Calu3 (cell line): ENCODE data around the gene EFTUD2. TPM values are rescaled to one million over a fixed set of nuclear protein-coding genes. Genes with fewer than 3 reads are reported as not detected.

Source experiments
- BruUV-seq: library from RNA; stranded (reverse); fragments of 400-500 nt; replicated peaks from 2 replicates; lab custom pipeline; 2021; lab: Mats Ljungman, UMichigan
- CTCF ChIA-PET: fragments of 300-600 bp; sonication (Branson Sonifier 250); formaldehyde crosslinking; loops from one replicate; lab custom pipeline; 2022; ENCODE audit warnings: antibody characterized with exemption; lab: Charles Lee
- DNase-seq: peaks from one replicate; pipeline ENCODE4 v3.0.0; 2022
- H3K27ac Mint-ChIP-seq: one replicate; pipeline ENCODE4 v1.8.0; 2022; ENCODE audit warnings: mixed read lengths; ENCODE audit not compliant: unreplicated experiment
- H3K27me3 Mint-ChIP-seq: one replicate; pipeline ENCODE4 v1.8.0; 2022; ENCODE audit warnings: mixed read lengths; ENCODE audit not compliant: unreplicated experiment
- H3K36me3 Mint-ChIP-seq: one replicate; pipeline ENCODE4 v1.8.0; 2022; ENCODE audit warnings: mild to moderate bottlenecking, moderate library complexity, mixed read lengths; ENCODE audit not compliant: insufficient read depth, unreplicated experiment
- H3K4me1 Mint-ChIP-seq: one replicate; pipeline ENCODE4 v1.8.0; 2022; ENCODE audit warnings: mild to moderate bottlenecking, low read depth, mixed read lengths; ENCODE audit not compliant: unreplicated experiment
- H3K4me3 Mint-ChIP-seq: one replicate; pipeline ENCODE4 v1.8.0; 2022; ENCODE audit warnings: mild to moderate bottlenecking, low read depth, moderate library complexity, mixed read lengths; ENCODE audit not compliant: unreplicated experiment
- H3K9me3 Mint-ChIP-seq: one replicate; pipeline ENCODE4 v1.8.0; 2022; ENCODE audit warnings: low read depth, mixed read lengths; ENCODE audit not compliant: unreplicated experiment
- CTCF ChIP-seq: fragments of 200-600 bp; IDR thresholded peaks from one replicate; pipeline ENCODE4 v1.8.0; 2022; ENCODE audit warnings: antibody characterized with exemption; ENCODE audit not compliant: unreplicated experiment
- intact Hi-C: fragments of 100-400 bp; cut with micrococcal nuclease; formaldehyde crosslinking; loops from one replicate; pipeline ENCODE4 v1.10.0; 2022; ENCODE audit not compliant: unreplicated experiment
- total RNA-seq: library from RNA; stranded (reverse); gene quantifications from 2 replicates; pipeline ENCODE4 v1.2.3, GENCODE V29; 2022

Gene EFTUD2
- total RNA-seq, 1 experiment from 2014 or later = 197 TPM

GRCh38 chr17:44924107-44924544 is 24.9 kb upstream of the EFTUD2 start:
- H3K36me3 Mint-ChIP-seq = peaks cover 34% of the 10 kb centered on the region
- DNase-seq = no peak
- peaks cover 38% of the 10 kb centered on the region for H3K27me3 Mint-ChIP-seq
- no peak for TF ChIP-seq CTCF
- H3K9me3 Mint-ChIP-seq = no peaks in the 10 kb centered on the region
- peak overlapping the region; percentile 22 for H3K27ac Mint-ChIP-seq
- H3K4me3 Mint-ChIP-seq = no peak overlapping the region
- CTCF ChIA-PET = no interaction called here
- BruUV-seq = no TSS peak
- intact Hi-C loops = loop anchor here (5.0 kb wide), 1 partner anchor 173 kb away; no protein-coding TSS in a partner anchor
- no peaks in the 10 kb centered on the region for H3K4me1 Mint-ChIP-seq

- no peaks in the 10 kb centered on the region for H3K9me3 Mint-ChIP-seq
- H3K36me3 Mint-ChIP-seq = peaks cover 34% of the 10 kb centered on the region
- TF ChIP-seq CTCF = no peak
- H3K4me3 Mint-ChIP-seq = no peak overlapping the region
- peaks cover 38% of the 10 kb centered on the region for H3K27me3 Mint-ChIP-seq
- intact Hi-C loops = loop anchor here (5.0 kb wide), 1 partner anchor 174 kb away; no protein-coding TSS in a partner anchor
- H3K4me1 Mint-ChIP-seq = no peaks in the 10 kb centered on the region
- no peak overlapping the region for H3K27ac Mint-ChIP-seq
- DNase-seq = no peak
- BruUV-seq = TSS peak; percentile 59
- CTCF ChIA-PET = interaction anchor here (0.5 to 1.1 kb wide), 3 partner anchors 8 to 103 kb away, joined by 3 to 5 read pairs (median 3); partner anchors contain the start of gene GFAP
Measured at GRCh38 chr17:44922746-44923470, 23.7 kb upstream of the EFTUD2 start.

GRCh38 chr17:44922136-44922535 is 22.9 kb upstream of the EFTUD2 start:
- CTCF ChIA-PET = interaction anchor here (1.3 to 3.3 kb wide), 2 partner anchors 70 to 99 kb away, joined by 5 to 78 read pairs; no protein-coding TSS in a partner anchor
- Mint-ChIP-seq H3K27ac (no peak overlapping the region), H3K4me1 (peaks cover 7% of the 10 kb centered on the region), H3K36me3 (peaks cover 34% of the 10 kb centered on the region), H3K9me3 (no peaks in the 10 kb centered on the region), H3K27me3 (peaks cover 38% of the 10 kb centered on the region), H3K4me3 (no peak overlapping the region)
- no peak for TF ChIP-seq CTCF
- intact Hi-C loops = loop anchor here (5.0 kb wide), 1 partner anchor 175 kb away; no protein-coding TSS in a partner anchor
- no TSS peak for BruUV-seq
- DNase-seq = no peak

- CTCF ChIA-PET = interaction anchor here (1.0 to 3.3 kb wide), 9 partner anchors 10 to 214 kb away, joined by 3 to 78 read pairs (median 5); partner anchors contain the start of gene ACBD4
- H3K4me1 Mint-ChIP-seq = peaks cover 16% of the 10 kb centered on the region
- peaks cover 38% of the 10 kb centered on the region for H3K27me3 Mint-ChIP-seq
- H3K27ac Mint-ChIP-seq = no peak overlapping the region
- no peak for TF ChIP-seq CTCF
- H3K9me3 Mint-ChIP-seq = no peaks in the 10 kb centered on the region
- no TSS peak for BruUV-seq
- H3K36me3 Mint-ChIP-seq = peaks cover 32% of the 10 kb centered on the region
- no peak overlapping the region for H3K4me3 Mint-ChIP-seq
- intact Hi-C loops = loop anchor here (5.0 kb wide), 1 partner anchor 176 kb away; no protein-coding TSS in a partner anchor
- DNase-seq = no peak
Measured at GRCh38 chr17:44921122-44921882, 22.1 kb upstream of the EFTUD2 start.
